BLaER1 treated with 17β-estradiol and CSF1 and Interleukin-3, amounts not matched to agents 10 nM and 100 nM (cell line): ENCODE results near the gene PLXNB1.
"Not testable (repeated sequence)": the region's sequence is repeated elsewhere in the genome, so short reads cannot be mapped to it uniquely, and the experiment has no call there.

ENCODE experiments used
- H3K27ac ChIP-seq, 11 experiments: shearing (Covaris generic); formaldehyde crosslinking; 2 replicates each; pipeline ENCODE4 v1.8.1; 2022
- H3K27me3 ChIP-seq, 11 experiments: shearing (Covaris generic); formaldehyde crosslinking; 2 replicates each; pipeline ENCODE4 v1.8.1; 2022
- H3K36me3 ChIP-seq, 11 experiments: shearing (Covaris generic); formaldehyde crosslinking; 2 replicates each; pipeline ENCODE4 v1.8.1; 2022
- H3K4me1 ChIP-seq, 10 experiments: shearing (Covaris generic); formaldehyde crosslinking; 2 replicates each; pipeline ENCODE4 v1.8.1; 2022
- H3K4me2 ChIP-seq, 11 experiments: shearing (Covaris generic); formaldehyde crosslinking; 2 replicates each; pipeline ENCODE4 v1.8.1; 2022
- H3K4me3 ChIP-seq, 10 experiments: shearing (Covaris generic); formaldehyde crosslinking; 2 replicates each; pipeline ENCODE4 v1.8.1; 2022
- H3K9ac ChIP-seq, 11 experiments: shearing (Covaris generic); formaldehyde crosslinking; 2 replicates each; pipeline ENCODE4 v1.8.1; 2022
- H3K9me3 ChIP-seq, 11 experiments: shearing (Covaris generic); formaldehyde crosslinking; replicated peaks in 1 of 11; 2 replicates each; pipeline ENCODE4 v1.8.1; 2022
- H4K20me1 ChIP-seq, 11 experiments: shearing (Covaris generic); formaldehyde crosslinking; 2 replicates each; pipeline ENCODE4 v1.8.1; 2022
- Cebpa-rat ChIP-seq, 11 experiments: shearing (Covaris generic); IDR thresholded peaks; 2 replicates each; pipeline ENCODE4 v1.8.1; 2022

The PLXNB1 gene, protein sequence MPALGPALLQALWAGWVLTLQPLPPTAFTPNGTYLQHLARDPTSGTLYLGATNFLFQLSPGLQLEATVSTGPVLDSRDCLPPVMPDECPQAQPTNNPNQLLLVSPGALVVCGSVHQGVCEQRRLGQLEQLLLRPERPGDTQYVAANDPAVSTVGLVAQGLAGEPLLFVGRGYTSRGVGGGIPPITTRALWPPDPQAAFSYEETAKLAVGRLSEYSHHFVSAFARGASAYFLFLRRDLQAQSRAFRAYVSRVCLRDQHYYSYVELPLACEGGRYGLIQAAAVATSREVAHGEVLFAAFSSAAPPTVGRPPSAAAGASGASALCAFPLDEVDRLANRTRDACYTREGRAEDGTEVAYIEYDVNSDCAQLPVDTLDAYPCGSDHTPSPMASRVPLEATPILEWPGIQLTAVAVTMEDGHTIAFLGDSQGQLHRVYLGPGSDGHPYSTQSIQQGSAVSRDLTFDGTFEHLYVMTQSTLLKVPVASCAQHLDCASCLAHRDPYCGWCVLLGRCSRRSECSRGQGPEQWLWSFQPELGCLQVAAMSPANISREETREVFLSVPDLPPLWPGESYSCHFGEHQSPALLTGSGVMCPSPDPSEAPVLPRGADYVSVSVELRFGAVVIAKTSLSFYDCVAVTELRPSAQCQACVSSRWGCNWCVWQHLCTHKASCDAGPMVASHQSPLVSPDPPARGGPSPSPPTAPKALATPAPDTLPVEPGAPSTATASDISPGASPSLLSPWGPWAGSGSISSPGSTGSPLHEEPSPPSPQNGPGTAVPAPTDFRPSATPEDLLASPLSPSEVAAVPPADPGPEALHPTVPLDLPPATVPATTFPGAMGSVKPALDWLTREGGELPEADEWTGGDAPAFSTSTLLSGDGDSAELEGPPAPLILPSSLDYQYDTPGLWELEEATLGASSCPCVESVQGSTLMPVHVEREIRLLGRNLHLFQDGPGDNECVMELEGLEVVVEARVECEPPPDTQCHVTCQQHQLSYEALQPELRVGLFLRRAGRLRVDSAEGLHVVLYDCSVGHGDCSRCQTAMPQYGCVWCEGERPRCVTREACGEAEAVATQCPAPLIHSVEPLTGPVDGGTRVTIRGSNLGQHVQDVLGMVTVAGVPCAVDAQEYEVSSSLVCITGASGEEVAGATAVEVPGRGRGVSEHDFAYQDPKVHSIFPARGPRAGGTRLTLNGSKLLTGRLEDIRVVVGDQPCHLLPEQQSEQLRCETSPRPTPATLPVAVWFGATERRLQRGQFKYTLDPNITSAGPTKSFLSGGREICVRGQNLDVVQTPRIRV (N-terminal part only)

GRCh38 chr3:48429960-48430707, at the start of gene PLXNB1:
Gene PLXNB1, minus strand, starts transcription at chr3:48430086. Its CDS starts 5,475 bp downstream, at chr3:48424611.
- no peaks in the 10 kb centered on the region for H3K27me3 ChIP-seq
- peak within 1 kb of the TSS; percentile 67 to 99 (median 96) for H3K27ac ChIP-seq
- peaks cover 23 to 39% (median 29%) of the 10 kb centered on the region in 11 experiments for H3K36me3 ChIP-seq
- no peaks in the 10 kb centered on the region for H3K9me3 ChIP-seq
- H3K4me3 ChIP-seq: peak within 1 kb of the TSS; percentile 88 to 97 (median 92)
- peaks cover 34 to 61% (median 49%) of the 10 kb centered on the region in 10 experiments for H3K4me1 ChIP-seq
- peak within 1 kb of the TSS; percentile 89 to 100 (median 97) for H3K9ac ChIP-seq
- peak within 1 kb of the TSS; percentile 87 to 100 (median 98) for H3K4me2 ChIP-seq
- H4K20me1 ChIP-seq: peaks cover 0 to 39% (median 22%) of the 10 kb centered on the region in 11 experiments; a peak in 17 of 22 replicates
- TF ChIP-seq Cebpa-rat (IDR thresholded peaks at IDR 0.05): no peak; a peak in 1 of 22 replicates

GRCh38 chr3:48478626-48479555, 49.0 kb upstream of the PLXNB1 start:
- H3K27me3 ChIP-seq: no peaks in the 10 kb centered on the region
- no peak for TF ChIP-seq Cebpa-rat (IDR thresholded peaks at IDR 0.05)
- H3K9me3 ChIP-seq: no peaks in the 10 kb centered on the region
- H3K27ac ChIP-seq: peak overlapping the region in 10 of 11 experiments; percentile 18 to 90 (median 84); a peak in 19 of 22 replicates
- peaks cover 50 to 73% (median 61%) of the 10 kb centered on the region in 10 experiments for H3K4me1 ChIP-seq
- peak overlapping the region in 5 of 10 experiments; percentile 17 to 43 (median 36); a peak in 10 of 20 replicates for H3K4me3 ChIP-seq
- H3K4me2 ChIP-seq: peak overlapping the region; percentile 43 to 93 (median 87)
- peaks cover 0 to 12% (median 0%) of the 10 kb centered on the region in 11 experiments; a peak in 1 of 22 replicates for H4K20me1 ChIP-seq
- H3K36me3 ChIP-seq: peaks cover 0 to 27% (median 0%) of the 10 kb centered on the region in 11 experiments; a peak in 9 of 22 replicates
- peak overlapping the region; percentile 9 to 76 (median 73); a peak in 20 of 22 replicates for H3K9ac ChIP-seq

DNA sequence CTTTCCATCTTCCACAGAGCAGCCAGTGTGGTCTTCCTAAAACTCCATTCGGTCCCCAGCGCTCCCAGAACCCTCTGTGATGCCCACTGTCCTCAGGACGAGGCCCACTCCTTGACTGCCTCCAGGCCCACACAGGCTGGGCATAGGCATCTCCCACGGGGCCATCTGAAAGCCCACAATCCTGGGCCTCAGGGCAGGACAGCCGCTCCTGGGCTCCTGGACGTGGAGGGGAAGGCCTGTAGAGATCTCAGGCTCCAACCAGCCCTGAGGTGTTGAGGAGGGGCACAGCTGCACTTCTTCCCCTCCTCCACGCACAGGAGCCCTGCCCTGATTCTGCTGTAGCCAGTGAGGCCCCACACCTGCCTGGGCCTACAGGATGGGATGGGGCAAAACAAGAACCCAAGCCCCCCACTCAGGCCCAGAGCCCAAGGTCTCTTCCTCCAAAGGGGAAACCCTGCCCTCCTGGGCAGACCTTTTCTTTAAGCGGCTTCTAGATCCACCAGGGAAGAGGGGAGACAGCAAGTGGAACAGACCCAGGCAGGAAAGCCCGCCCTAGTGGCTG, 48.2 kb upstream of the PLXNB1 start:
- Histone ChIP-seq H3K27me3 (no peaks in the 10 kb centered on the region), H3K4me3 (peak overlapping the region in 3 of 10 experiments; percentile 7 to 10 (median 8); a peak in 4 of 20 replicates), H4K20me1 (peaks cover 0 to 12% (median 0%) of the 10 kb centered on the region in 11 experiments; a peak in 1 of 22 replicates), H3K4me2 (peak overlapping the region; percentile 43 to 93 (median 87)), H3K36me3 (peaks cover 0 to 27% (median 0%) of the 10 kb centered on the region in 11 experiments; a peak in 9 of 22 replicates), H3K4me1 (peaks cover 58 to 82% (median 70%) of the 10 kb centered on the region in 10 experiments), H3K27ac (peak overlapping the region in 9 of 11 experiments; percentile 63 to 90 (median 84); a peak in 19 of 22 replicates), H3K9ac (peak overlapping the region in 10 of 11 experiments; percentile 34 to 76 (median 72); a peak in 17 of 22 replicates), H3K9me3 (no peaks in the 10 kb centered on the region)
- TF ChIP-seq Cebpa-rat (IDR thresholded peaks at IDR 0.05): no peak

DNA sequence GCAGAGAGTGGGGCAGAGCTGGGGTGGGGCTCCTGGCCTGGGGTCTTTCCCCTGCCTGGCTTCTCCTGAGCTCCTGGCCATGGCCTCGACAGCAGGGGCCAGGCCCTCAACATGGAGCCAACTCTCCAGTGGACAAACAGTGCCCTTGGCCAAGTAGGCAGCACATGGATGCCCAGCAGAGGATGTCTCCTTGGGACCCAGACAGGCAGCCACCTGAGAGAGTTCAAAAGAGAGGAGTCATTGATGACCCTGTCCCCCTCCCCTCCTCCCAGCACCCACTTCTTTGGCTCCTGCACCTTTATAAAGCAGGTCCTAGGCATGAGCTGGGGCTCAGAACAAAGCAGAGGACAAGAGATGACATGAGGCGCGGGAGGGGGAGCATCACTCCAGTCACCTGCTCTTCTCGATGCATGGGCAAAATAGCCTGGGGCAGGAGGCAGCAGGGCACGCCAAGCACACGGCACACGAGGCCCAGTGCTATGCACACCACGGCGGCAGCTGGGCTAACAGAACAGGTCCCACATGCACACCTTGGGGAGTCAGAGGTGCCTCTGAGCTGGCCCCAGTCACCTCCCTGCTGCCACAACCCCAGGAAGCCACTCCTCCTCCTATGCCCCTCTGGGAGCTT, 46.7 kb upstream of the PLXNB1 start:
- Histone ChIP-seq H4K20me1 (peaks cover 0 to 12% (median 0%) of the 10 kb centered on the region in 11 experiments; a peak in 1 of 22 replicates), H3K4me1 (peaks cover 66 to 91% (median 79%) of the 10 kb centered on the region in 10 experiments), H3K27me3 (no peaks in the 10 kb centered on the region), H3K4me2 (peak overlapping the region; percentile 59 to 93 (median 87)), H3K4me3 (peak overlapping the region in 1 of 10 experiments; percentile 45; a peak in 1 of 20 replicates), H3K36me3 (peaks cover 0 to 26% (median 0%) of the 10 kb centered on the region in 11 experiments; a peak in 9 of 22 replicates), H3K27ac (peak overlapping the region in 8 of 11 experiments; percentile 45 to 90 (median 84); a peak in 15 of 22 replicates), H3K9ac (peak overlapping the region in 8 of 11 experiments; percentile 20 to 76 (median 74); a peak in 13 of 22 replicates), H3K9me3 (no peaks in the 10 kb centered on the region)
- TF ChIP-seq Cebpa-rat (IDR thresholded peaks at IDR 0.05): no peak

DNA sequence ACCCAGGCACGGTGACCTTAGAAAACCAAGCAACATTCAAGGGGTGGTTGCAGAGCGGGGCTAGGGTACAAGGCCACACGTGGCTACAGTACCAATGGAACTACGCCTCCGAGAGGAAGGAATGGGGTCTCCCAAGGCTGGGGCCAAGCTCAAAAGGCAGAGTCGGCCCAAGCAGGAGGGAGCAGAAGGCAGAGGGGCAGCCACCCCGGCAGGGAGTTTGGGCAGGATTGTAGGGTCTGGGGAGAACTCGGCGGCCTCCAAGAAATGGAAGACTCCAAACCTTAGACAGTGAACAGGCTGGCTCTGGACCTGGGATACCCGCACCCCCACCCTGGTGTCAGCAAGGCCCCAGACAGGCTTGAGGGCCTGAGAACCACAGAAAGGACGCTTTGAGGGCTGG, 45.3 kb upstream of the PLXNB1 start:
- Histone ChIP-seq H3K9ac (no peak overlapping the region), H3K9me3 (no peaks in the 10 kb centered on the region), H3K27me3 (no peaks in the 10 kb centered on the region), H3K4me1 (peaks cover 70 to 94% (median 85%) of the 10 kb centered on the region in 10 experiments), H4K20me1 (peaks cover 0 to 18% (median 4%) of the 10 kb centered on the region in 11 experiments; a peak in 13 of 22 replicates), H3K4me3 (no peak overlapping the region), H3K27ac (peak overlapping the region in 6 of 11 experiments; percentile 2 to 90 (median 29); a peak in 6 of 22 replicates), H3K36me3 (peaks cover 0 to 35% (median 5%) of the 10 kb centered on the region in 11 experiments; a peak in 12 of 22 replicates), H3K4me2 (peak overlapping the region in 5 of 11 experiments; percentile 83 to 93 (median 87); a peak in 7 of 22 replicates)
- TF ChIP-seq Cebpa-rat (IDR thresholded peaks at IDR 0.05): no peak

- peaks cover 2 to 23% (median 10%) of the 10 kb centered on the region in 11 experiments; a peak in 15 of 22 replicates for H4K20me1 ChIP-seq
- H3K27me3 ChIP-seq: no peaks in the 10 kb centered on the region
- no peak overlapping the region for H3K4me2 ChIP-seq
- peaks cover 71 to 94% (median 85%) of the 10 kb centered on the region in 10 experiments for H3K4me1 ChIP-seq
- no peak overlapping the region for H3K4me3 ChIP-seq
- no peak for TF ChIP-seq Cebpa-rat (IDR thresholded peaks at IDR 0.05)
- H3K9ac ChIP-seq: no peak overlapping the region
- peaks cover 2 to 40% (median 11%) of the 10 kb centered on the region in 11 experiments; a peak in 18 of 22 replicates for H3K36me3 ChIP-seq
- no peak overlapping the region for H3K27ac ChIP-seq
- no peaks in the 10 kb centered on the region for H3K9me3 ChIP-seq
Measured at GRCh38 chr3:48474619-48475018, 44.7 kb upstream of the PLXNB1 start.

DNA sequence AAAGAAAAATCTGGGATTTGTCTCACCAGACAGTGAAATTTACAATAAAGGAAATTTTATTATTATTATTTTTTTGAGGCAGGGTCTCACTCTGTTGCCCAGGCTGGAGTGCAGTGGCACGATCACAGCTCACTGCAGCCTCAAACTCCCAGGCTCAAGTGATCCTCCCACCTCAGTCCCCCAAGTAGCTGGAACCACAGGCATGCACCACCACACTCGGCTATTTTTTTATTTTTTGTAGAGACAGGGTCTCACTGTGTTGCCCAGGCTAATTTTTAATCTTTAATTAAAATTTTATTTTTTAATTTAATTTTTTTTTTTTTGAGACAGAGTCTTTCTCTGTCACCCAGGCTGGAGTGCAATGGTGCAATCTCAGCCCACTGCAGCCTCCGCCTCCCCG, 44.1 kb upstream of the PLXNB1 start:
- Histone ChIP-seq H4K20me1 (peaks cover 4 to 29% (median 15%) of the 10 kb centered on the region in 11 experiments; a peak in 15 of 22 replicates), H3K36me3 (peaks cover 7 to 46% (median 17%) of the 10 kb centered on the region in 11 experiments), H3K27ac (peak overlapping the region in 3 of 11 experiments; percentile 91 to 97 (median 92); a peak in 4 of 22 replicates), H3K4me1 (peaks cover 71 to 94% (median 85%) of the 10 kb centered on the region in 10 experiments), H3K4me2 (peak overlapping the region in 6 of 11 experiments; percentile 91 to 100 (median 96); a peak in 9 of 22 replicates), H3K9ac (peak overlapping the region in 1 of 11 experiments; percentile 87; a peak in 3 of 22 replicates)
- H3K27me3 ChIP-seq, H3K9me3 ChIP-seq, H3K4me3 ChIP-seq: not testable (repeated sequence)
